Skeletal muscle tissue (tissue), 4 donors: Measurements from ENCODE around the gene COL4A1. TPM values are rescaled to one million over a fixed set of nuclear protein-coding genes. Genes with fewer than 3 reads are reported as not detected.
"Not testable (repeated sequence)": the region's sequence is repeated elsewhere in the genome, so short reads cannot be mapped to it uniquely, and the experiment has no call there.

Experiments used
- H3K27ac ChIP-seq: one replicate; pipeline ENCODE4 v1.7.0; 2013; ENCODE audit warnings: mild to moderate bottlenecking, low read depth, low read length, inconsistent platforms
- H3K27me3 ChIP-seq, 3 donors: one replicate each; pipeline ENCODE4 v1.7.0; 2013; ENCODE audit warnings: low read length in 3 of 3; ENCODE audit not compliant: control insufficient read depth in 3 of 3, insufficient read depth in 3 of 3
- H3K36me3 ChIP-seq, 3 donors: one replicate each; pipeline ENCODE4 v1.7.0; 2013; ENCODE audit warnings: low read length in 3 of 3; ENCODE audit not compliant: control insufficient read depth in 3 of 3, insufficient read depth in 3 of 3
- H3K4me1 ChIP-seq, 3 donors: one replicate each; pipeline ENCODE4 v1.7.0; 2013; ENCODE audit warnings: low read length in 3 of 3, mild to moderate bottlenecking in 3 of 3; ENCODE audit not compliant: control insufficient read depth in 3 of 3, insufficient read depth in 3 of 3
- H3K4me3 ChIP-seq, 3 donors: one replicate each; pipeline ENCODE4 v1.7.0; 2013; ENCODE audit warnings: low read length in 3 of 3
- H3K9ac ChIP-seq, 3 donors: one replicate each; pipeline ENCODE4 v1.7.0; 2013; ENCODE audit warnings: low read length in 3 of 3, mild to moderate bottlenecking in 3 of 3, moderate library complexity in 2 of 3, low read depth in 1 of 3
- H3K9me3 ChIP-seq, 3 donors: one replicate each; pipeline ENCODE4 v1.7.0; 2013; ENCODE audit warnings: low read length in 3 of 3; ENCODE audit not compliant: control insufficient read depth in 3 of 3
- total RNA-seq: library from RNA; depleted of rRNA; stranded (reverse); fragments of >200 nt; gene quantifications from one replicate; pipeline ENCODE4 v1.2.3, GENCODE V29; 2014
- donor health status: Osteomylitis.

COL4A1 gene
- total RNA-seq, 1 donor from 2014 or later = 774 TPM

DNA sequence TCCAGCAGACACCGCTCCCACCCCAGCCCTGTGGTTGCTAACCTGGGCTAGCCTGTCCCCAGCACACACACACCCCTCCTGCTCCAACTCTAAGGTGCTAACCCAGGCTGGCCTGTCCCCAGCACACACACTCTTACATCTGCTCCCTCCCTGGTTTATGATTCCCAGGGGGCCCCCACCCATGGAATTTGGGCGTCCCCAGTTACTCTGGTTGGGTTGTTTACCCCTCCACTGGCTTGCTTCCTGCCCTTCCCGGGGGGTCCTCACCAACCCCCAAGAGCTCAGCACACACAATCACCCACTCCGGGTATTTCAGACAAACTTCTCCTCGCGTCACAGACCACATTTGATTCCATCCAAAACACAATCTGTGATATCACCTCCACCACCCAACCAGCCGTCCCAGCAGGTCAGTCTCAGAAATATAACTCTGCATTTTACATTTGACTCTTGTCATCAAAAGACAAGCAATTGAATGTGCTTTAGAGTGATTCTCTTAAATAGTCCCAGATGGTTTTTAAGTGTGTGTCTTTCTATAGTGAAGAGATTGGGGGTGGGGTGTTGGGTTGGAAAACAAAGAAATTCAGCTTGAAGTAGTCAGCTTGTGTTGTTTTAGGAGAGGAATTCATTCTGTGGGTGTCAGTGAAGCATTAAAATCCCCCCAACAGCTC lies 20.2 kb upstream of the COL4A1 start:
- Histone ChIP-seq H3K9me3 (no peaks in the 10 kb centered on the region), H3K9ac (no peak overlapping the region), H3K4me3 (no peak overlapping the region), H3K36me3 (no peaks in the 10 kb centered on the region), H3K27ac (no peak overlapping the region), H3K27me3 (peaks cover 10 to 13% (median 11%) of the 10 kb centered on the region in 3 donors), H3K4me1 (peaks cover 27 to 44% (median 40%) of the 10 kb centered on the region in 3 donors)

DNA sequence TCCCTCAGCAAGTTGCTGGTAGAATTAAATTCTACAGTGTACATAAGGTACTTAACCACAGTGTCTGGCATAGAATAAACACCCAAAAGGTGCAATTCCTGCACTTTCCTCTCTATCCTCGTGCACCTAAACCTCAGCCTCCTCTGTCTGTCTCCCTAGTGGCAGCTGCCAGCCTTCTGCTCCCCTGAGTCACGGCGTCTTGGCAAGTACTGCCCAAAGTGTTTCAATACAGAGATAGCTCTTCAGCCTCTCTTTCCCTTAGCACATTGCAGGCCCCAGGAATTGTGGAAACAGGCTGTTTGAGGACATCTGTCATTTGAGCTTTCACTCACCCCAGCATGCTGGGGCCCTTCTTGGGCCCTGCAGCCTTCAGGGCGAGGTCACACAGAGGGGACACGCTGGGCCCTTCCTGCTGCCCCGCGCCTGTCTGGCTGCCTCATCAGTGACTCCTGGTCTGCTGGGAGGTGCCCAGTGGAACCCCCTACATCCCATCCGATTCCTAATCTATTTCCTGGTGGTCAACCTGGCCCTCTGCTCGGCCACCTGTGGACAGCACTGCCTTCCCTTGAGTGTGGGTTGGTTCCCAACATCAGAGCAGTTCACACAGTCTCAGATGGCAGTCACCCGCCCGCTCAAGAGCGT lies 19.4 kb upstream of the COL4A1 start:
- Histone ChIP-seq H3K4me3 (no peak overlapping the region), H3K9ac (peak overlapping the region in 2 of 3 donors; percentile 8 to 30), H3K4me1 (peaks cover 27 to 48% (median 45%) of the 10 kb centered on the region in 3 donors), H3K36me3 (no peaks in the 10 kb centered on the region), H3K27ac (no peak overlapping the region), H3K9me3 (no peaks in the 10 kb centered on the region), H3K27me3 (peaks cover 10 to 15% (median 11%) of the 10 kb centered on the region in 3 donors)

DNA sequence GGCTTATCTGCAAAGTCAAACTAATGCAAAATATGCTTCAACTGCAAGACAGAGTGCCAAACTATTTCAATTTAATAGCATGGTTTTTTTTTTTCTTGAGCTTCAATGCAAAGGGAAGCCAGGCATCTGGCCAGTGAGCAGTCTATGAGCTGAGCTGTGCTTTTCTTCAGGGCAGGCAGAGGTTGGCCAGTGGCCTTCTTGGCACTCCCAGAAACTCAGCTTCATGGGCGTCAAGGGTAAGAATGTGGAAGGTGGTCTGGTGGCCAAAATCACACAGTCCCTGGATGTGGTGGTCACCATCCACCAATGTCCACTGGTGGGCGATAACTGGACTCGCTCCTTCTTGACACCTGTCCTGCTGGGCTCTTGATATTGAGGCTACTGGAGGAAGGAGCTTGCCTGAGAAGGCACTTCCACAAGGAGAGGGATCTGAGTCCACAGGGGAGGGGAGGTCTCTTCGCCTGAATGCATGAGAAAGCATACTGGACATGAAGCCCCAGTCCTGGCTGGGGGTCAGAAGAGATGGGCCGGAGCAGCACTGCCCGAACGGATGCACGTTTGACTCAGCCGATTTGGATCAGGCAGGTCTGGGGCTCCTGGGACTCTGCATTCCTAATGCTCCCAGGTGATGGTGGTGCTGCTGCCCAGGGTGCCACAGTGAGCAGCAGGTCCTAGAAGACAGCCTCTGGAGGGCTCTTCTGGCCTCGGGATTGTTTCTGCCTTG lies 17.2 kb upstream of the COL4A1 start:
- Histone ChIP-seq H3K27me3 (peaks cover 10 to 13% (median 11%) of the 10 kb centered on the region in 3 donors), H3K9ac (no peak overlapping the region), H3K4me3 (no peak overlapping the region), H3K9me3 (no peaks in the 10 kb centered on the region), H3K27ac (no peak overlapping the region), H3K4me1 (peaks cover 31 to 43% (median 42%) of the 10 kb centered on the region in 3 donors), H3K36me3 (no peaks in the 10 kb centered on the region)

DNA sequence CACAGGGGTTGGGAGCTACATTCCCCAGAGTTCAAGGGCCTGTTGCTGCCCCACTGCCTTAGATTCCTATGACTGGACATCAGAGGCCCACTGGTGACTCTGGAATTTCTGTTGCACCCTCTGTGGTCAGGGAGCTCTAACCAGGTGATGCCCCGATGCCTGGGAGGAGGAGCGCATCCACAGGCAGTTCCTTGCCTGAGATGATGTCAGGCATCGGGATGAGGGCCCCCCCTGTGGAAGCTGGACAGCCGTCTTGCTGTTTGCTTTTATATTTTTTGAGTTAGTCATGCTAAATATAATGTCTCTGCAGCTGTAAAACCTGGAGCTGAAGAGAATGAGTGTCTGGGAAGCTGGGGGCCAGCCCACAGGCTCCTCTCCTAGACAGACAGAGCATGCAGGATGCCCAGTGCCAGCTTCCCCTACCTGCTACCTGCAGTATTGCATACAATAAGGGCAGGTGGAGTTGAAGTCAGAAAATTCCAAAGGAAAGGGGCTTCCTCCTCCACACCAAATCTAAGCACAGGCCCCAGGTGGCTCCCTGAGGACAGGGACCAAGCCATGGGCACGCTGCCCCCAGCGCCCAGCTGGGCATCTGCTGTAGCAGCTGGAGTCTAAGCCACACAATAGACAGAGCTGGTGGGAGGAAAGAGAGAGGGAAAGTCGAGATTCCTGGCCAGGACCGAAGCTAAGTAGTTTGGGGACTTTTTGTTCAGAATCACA lies 16.4 kb upstream of the COL4A1 start:
- Histone ChIP-seq H3K36me3 (no peaks in the 10 kb centered on the region), H3K9me3 (no peaks in the 10 kb centered on the region), H3K27me3 (peaks cover 10 to 13% (median 11%) of the 10 kb centered on the region in 3 donors), H3K9ac (no peak overlapping the region), H3K27ac (no peak overlapping the region), H3K4me3 (no peak overlapping the region), H3K4me1 (peaks cover 34 to 46% (median 43%) of the 10 kb centered on the region in 3 donors)

DNA sequence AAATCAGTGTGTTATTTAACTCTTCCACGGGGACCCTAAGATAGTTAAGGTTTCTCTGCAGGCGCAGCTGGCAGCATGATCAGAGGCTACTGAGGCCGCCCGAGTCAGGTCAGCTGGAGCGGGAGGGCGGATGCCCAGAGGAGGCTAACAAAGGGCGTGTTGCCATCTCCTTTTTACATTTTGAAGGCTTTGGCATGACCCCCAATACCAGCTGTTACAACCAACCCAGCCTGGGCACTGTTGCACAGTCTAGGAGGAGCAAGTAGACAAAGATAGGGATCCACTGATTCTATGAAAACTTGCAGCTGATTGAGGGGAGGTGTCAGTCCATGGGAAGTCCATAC lies 15.8 kb upstream of the COL4A1 start:
- Histone ChIP-seq H3K27ac (no peak overlapping the region), H3K9ac (no peak overlapping the region), H3K4me1 (peaks cover 34 to 49% (median 43%) of the 10 kb centered on the region in 3 donors)

DNA sequence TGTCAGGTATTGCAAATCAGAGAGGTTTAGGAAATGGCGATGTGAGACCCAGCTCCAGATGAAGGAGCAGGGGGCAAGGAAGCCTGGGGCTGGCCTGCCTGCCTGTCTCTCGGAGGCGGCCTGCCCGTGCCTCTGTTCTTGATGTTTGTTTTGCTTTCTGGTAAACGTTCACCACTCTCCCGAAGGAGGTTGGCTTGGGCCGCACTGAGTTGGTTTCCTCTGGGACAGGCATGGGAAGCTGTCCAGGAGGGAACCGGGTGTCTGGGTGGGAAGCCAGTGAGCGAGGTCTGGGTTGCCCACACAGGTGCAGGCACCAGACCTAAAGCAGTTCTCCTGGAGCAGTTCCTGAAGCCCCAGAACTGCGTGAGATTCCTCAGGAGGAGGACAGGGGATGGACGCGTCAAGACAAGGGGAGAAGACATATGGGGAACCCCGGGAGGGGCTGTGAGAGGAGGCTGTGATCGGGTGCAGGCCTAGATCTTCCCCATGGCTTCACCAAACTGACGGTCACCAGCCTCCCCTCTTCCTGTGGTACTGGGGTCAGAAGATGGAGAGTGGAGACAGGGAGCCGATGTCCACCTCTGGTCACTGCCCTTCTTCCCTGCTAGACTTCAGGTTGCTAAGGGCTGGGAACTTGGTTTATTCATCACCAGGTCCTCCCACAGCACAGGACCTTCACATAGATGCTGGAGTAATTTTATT lies 15.3 kb upstream of the COL4A1 start:
- Histone ChIP-seq H3K27ac (no peak overlapping the region), H3K9me3 (no peaks in the 10 kb centered on the region), H3K27me3 (peaks cover 10 to 13% (median 11%) of the 10 kb centered on the region in 3 donors), H3K9ac (no peak overlapping the region), H3K36me3 (peaks cover 0 to under 1% (median 0%) of the 10 kb centered on the region in 3 donors), H3K4me1 (peaks cover 34 to 50% (median 44%) of the 10 kb centered on the region in 3 donors), H3K4me3 (no peak overlapping the region)

More for the DNA sequence above, 15.8 kb upstream of the COL4A1 start:
- Histone ChIP-seq H3K9me3 (no peaks in the 10 kb centered on the region), H3K4me3 (no peak overlapping the region), H3K27me3 (peaks cover 10 to 13% (median 11%) of the 10 kb centered on the region in 3 donors), H3K36me3 (no peaks in the 10 kb centered on the region)

DNA sequence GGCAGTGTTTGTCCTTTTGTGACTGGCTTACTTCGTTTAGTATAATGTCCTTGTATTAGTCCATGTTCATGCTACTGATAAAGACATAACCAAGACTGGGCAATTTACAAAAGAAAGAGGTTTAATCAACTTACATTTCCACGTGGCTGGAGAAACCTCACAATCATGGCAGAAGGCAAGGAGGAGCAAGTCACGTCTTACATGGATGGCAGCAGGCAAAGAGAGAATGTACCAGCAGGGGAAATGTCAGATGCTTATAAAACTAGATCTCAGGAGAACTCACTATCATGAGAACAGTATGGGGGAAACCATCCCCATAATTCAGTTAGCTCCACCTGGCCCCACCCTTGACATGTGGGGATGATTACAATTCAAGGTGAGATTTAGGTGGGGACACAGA lies 14.6 kb upstream of the COL4A1 start:
- not testable (repeated sequence) for H3K9me3 ChIP-seq, H3K9ac ChIP-seq, H3K4me3 ChIP-seq, H3K27ac ChIP-seq, H3K36me3 ChIP-seq
- Histone ChIP-seq H3K4me1 (peaks cover 34 to 48% (median 45%) of the 10 kb centered on the region in 3 donors), H3K27me3 (peaks cover 10 to 13% (median 10%) of the 10 kb centered on the region in 3 donors)

DNA sequence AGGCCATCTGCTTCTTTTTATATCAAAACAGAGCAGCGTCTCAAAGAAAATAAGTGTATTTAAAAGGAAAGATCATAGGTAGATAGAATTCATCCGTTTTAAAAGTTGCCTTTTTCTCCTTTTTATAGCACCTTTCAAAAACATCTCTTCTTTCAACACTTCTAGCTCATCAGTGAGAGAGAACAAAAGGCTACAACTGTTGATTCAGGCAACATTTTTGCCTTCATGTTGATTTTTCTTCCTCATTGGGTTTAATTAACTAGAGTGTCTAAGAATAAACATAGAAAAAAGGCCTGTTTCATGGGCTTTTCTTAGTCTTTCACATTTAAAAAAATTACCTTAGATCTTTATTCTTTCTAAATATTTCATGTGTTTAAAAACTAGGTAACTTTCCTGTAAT lies 13.7 kb upstream of the COL4A1 start:
- H3K9ac ChIP-seq = no peak overlapping the region
- H3K4me3 ChIP-seq = no peak overlapping the region
- peaks cover 27 to 40% (median 39%) of the 10 kb centered on the region in 3 donors for H3K4me1 ChIP-seq
- peaks cover 4 to 13% (median 10%) of the 10 kb centered on the region in 3 donors for H3K27me3 ChIP-seq
- no peaks in the 10 kb centered on the region for H3K9me3 ChIP-seq
- H3K36me3 ChIP-seq = peaks cover 0 to 5% (median 2%) of the 10 kb centered on the region in 3 donors
- no peak overlapping the region for H3K27ac ChIP-seq

DNA sequence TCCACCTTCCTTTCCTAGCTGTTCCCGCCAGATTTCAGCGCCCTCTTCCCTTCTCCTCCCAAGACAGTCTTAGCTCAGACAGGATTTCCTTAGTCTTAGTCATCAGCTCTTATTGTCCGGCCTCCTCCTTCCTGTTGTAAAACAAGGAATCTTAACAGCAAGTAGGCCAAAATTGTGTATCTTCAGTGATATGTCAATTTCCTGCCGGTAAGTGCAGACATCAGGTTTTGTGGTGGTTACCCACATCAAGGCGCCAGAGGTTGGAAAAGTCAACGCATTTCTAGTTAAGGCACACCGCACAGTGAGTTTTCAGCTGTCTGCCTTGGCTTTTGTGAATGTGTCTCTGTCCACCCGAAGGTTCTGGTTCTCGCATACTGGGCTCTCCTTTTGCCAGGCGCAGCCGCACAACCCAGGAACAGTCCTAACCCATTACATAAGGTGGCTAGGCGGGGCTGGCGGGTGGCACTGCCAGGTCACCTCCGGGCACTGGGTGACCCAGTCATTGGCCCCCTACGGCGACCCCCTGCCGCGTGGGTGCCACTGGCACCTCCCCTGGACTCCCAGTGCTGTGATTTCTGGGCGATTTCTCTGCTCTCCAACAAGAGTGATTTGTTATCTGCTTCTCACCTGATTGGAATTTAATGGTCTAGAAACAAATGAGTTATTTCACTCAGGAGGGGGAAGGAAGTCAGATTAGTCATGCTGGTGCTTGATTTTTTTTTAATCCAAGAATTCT lies 13.0 kb upstream of the COL4A1 start:
- peaks cover 4 to 10% (median 10%) of the 10 kb centered on the region in 3 donors for H3K27me3 ChIP-seq
- peaks cover 27 to 41% (median 36%) of the 10 kb centered on the region in 3 donors for H3K4me1 ChIP-seq
- H3K36me3 ChIP-seq = peaks cover 0 to 5% (median 2%) of the 10 kb centered on the region in 3 donors
- H3K27ac ChIP-seq = peak overlapping the region; percentile 59
- H3K9me3 ChIP-seq = no peaks in the 10 kb centered on the region
- no peak overlapping the region for H3K9ac ChIP-seq
- H3K4me3 ChIP-seq = no peak overlapping the region
